Measurements from ENCODE around the gene PROCA1.

DNA sequence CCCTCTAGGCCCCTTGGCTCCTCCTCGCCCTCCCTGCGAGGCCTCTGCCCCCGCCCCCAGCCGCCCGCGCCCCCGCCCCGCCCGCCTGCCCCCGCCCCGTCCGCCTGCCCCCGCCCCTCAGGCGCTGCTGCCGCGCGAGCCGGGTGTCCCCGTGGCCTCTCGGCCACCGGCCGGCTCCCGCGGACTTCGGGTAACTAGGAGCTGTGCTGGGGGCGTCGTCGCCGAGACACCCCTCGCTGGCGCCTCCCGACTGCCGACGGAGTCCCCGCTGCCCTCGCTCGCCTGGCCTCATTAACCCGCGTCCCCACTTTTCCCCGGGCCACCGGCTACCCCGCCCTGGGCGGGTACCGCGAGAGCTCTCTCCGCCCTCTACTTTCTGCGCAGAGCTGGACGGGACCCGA lies 14.5 kb upstream of the PROCA1 start, which contains the start of gene TLCD1:
- TF ChIP-seq, protein P1, sequence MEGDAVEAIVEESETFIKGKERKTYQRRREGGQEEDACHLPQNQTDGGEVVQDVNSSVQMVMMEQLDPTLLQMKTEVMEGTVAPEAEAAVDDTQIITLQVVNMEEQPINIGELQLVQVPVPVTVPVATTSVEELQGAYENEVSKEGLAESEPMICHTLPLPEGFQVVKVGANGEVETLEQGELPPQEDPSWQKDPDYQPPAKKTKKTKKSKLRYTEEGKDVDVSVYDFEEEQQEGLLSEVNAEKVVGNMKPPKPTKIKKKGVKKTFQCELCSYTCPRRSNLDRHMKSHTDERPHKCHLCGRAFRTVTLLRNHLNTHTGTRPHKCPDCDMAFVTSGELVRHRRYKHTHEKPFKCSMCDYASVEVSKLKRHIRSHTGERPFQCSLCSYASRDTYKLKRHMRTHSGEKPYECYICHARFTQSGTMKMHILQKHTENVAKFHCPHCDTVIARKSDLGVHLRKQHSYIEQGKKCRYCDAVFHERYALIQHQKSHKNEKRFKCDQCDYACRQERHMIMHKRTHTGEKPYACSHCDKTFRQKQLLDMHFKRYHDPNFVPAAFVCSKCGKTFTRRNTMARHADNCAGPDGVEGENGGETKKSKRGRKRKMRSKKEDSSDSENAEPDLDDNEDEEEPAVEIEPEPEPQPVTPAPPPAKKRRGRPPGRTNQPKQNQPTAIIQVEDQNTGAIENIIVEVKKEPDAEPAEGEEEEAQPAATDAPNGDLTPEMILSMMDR (IDR thresholded peaks at IDR 0.05): no peak
- TF ChIP-seq POLR2A (IDR thresholded peaks at IDR 0.05): no peak
